Measurements from ENCODE around the gene GRIA1. TPM values are rescaled to one million over a fixed set of nuclear protein-coding genes. Genes with fewer than 3 reads are reported as not detected.
A peak's percentile ranks its signal among the peaks of the same experiment; 100 is the strongest.

Gene GRIA1
- total RNA-seq, 1 experiment from 2014 or later: 0.81 TPM

DNA sequence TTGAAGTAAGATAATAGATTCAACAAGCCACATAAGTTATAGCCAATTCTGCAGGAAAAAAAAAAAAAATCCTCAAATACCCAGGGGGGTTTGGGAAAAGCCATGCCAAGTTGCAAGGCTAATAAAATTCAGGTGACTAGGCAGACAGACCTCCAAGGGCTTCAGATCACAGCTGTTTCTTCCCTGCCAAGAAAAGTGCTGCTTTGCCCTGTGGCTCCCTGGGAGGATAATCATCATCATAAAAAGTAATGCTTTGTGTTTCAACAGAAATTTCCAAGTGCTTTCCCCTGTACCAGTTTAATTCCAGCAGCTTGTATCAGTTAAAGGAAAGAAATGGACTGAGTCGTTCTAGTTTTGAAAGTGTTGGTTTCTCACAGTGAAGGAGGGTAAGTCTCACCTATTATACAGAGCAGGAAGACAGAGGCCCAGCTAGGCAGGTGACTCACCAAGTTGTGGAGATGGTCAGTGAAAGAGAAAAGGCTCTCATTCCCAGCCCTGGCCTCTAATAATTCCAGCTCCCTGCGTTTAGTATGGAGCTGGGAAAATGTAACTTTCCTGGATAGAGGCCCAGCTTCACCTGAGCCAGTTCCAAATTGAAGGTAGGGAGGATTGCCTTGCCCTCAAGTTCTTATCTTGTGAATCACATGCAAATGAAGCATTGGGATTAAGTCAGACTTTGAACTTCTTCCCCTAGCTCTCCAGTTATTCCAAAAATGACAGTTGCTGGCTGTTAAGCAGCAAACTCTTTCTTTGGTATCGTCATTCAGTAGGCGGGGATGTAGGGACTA, 263.4 kb downstream of the GRIA1 start:
- Mint-ChIP-seq H3K4me1 (peaks cover 5% of the 10 kb centered on the region), H3K27ac (no peak overlapping the region), H3K4me3 (no peak overlapping the region), H3K36me3 (no peaks in the 10 kb centered on the region), H3K9me3 (no peaks in the 10 kb centered on the region), H3K27me3 (ENCODE audit: low read depth) (no peaks in the 10 kb centered on the region)
- ChIA-PET POLR2A (interaction anchor here (0.7 kb wide), 1 partner anchor 493 kb away, joined by 6 read pairs; no protein-coding TSS in a partner anchor), CTCF (no interaction called here)
- ATAC-seq (peak; percentile 18; the same call in 1 of the 2 replicates), DNase-seq (ENCODE audit: low spot score) (no peak)
- TF ChIP-seq ZNF219 (CRISPR knock-in tag; IDR thresholded peaks at IDR 0.05; ENCODE audit: borderline replicate concordance) (no peak), NFATC4 (CRISPR knock-in tag; IDR thresholded peaks at IDR 0.05) (no peak), IRF2 (CRISPR knock-in tag; IDR thresholded peaks at IDR 0.05; ENCODE audit: borderline replicate concordance, low read depth) (no peak), MXD4 (CRISPR knock-in tag; IDR thresholded peaks at IDR 0.05; ENCODE audit: borderline replicate concordance) (no peak), ZNF416 (CRISPR knock-in tag; IDR thresholded peaks at IDR 0.05) (no peak), TCF7 (CRISPR knock-in tag; IDR thresholded peaks at IDR 0.05; ENCODE audit: low read depth) (no peak)
- TF ChIP-seq, protein P1, sequence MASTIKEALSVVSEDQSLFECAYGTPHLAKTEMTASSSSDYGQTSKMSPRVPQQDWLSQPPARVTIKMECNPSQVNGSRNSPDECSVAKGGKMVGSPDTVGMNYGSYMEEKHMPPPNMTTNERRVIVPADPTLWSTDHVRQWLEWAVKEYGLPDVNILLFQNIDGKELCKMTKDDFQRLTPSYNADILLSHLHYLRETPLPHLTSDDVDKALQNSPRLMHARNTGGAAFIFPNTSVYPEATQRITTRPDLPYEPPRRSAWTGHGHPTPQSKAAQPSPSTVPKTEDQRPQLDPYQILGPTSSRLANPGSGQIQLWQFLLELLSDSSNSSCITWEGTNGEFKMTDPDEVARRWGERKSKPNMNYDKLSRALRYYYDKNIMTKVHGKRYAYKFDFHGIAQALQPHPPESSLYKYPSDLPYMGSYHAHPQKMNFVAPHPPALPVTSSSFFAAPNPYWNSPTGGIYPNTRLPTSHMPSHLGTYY (CRISPR knock-in tag; IDR thresholded peaks at IDR 0.05): no peak
- TF ChIP-seq, protein P2, sequence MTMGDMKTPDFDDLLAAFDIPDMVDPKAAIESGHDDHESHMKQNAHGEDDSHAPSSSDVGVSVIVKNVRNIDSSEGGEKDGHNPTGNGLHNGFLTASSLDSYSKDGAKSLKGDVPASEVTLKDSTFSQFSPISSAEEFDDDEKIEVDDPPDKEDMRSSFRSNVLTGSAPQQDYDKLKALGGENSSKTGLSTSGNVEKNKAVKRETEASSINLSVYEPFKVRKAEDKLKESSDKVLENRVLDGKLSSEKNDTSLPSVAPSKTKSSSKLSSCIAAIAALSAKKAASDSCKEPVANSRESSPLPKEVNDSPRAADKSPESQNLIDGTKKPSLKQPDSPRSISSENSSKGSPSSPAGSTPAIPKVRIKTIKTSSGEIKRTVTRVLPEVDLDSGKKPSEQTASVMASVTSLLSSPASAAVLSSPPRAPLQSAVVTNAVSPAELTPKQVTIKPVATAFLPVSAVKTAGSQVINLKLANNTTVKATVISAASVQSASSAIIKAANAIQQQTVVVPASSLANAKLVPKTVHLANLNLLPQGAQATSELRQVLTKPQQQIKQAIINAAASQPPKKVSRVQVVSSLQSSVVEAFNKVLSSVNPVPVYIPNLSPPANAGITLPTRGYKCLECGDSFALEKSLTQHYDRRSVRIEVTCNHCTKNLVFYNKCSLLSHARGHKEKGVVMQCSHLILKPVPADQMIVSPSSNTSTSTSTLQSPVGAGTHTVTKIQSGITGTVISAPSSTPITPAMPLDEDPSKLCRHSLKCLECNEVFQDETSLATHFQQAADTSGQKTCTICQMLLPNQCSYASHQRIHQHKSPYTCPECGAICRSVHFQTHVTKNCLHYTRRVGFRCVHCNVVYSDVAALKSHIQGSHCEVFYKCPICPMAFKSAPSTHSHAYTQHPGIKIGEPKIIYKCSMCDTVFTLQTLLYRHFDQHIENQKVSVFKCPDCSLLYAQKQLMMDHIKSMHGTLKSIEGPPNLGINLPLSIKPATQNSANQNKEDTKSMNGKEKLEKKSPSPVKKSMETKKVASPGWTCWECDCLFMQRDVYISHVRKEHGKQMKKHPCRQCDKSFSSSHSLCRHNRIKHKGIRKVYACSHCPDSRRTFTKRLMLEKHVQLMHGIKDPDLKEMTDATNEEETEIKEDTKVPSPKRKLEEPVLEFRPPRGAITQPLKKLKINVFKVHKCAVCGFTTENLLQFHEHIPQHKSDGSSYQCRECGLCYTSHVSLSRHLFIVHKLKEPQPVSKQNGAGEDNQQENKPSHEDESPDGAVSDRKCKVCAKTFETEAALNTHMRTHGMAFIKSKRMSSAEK (CRISPR knock-in tag; IDR thresholded peaks at IDR 0.05; ENCODE audit: borderline replicate concordance): no peak
- TF ChIP-seq, protein P3, sequence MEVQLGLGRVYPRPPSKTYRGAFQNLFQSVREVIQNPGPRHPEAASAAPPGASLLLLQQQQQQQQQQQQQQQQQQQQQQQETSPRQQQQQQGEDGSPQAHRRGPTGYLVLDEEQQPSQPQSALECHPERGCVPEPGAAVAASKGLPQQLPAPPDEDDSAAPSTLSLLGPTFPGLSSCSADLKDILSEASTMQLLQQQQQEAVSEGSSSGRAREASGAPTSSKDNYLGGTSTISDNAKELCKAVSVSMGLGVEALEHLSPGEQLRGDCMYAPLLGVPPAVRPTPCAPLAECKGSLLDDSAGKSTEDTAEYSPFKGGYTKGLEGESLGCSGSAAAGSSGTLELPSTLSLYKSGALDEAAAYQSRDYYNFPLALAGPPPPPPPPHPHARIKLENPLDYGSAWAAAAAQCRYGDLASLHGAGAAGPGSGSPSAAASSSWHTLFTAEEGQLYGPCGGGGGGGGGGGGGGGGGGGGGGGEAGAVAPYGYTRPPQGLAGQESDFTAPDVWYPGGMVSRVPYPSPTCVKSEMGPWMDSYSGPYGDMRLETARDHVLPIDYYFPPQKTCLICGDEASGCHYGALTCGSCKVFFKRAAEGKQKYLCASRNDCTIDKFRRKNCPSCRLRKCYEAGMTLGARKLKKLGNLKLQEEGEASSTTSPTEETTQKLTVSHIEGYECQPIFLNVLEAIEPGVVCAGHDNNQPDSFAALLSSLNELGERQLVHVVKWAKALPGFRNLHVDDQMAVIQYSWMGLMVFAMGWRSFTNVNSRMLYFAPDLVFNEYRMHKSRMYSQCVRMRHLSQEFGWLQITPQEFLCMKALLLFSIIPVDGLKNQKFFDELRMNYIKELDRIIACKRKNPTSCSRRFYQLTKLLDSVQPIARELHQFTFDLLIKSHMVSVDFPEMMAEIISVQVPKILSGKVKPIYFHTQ (CRISPR knock-in tag; IDR thresholded peaks at IDR 0.05): no peak
- TF ChIP-seq, protein P4, sequence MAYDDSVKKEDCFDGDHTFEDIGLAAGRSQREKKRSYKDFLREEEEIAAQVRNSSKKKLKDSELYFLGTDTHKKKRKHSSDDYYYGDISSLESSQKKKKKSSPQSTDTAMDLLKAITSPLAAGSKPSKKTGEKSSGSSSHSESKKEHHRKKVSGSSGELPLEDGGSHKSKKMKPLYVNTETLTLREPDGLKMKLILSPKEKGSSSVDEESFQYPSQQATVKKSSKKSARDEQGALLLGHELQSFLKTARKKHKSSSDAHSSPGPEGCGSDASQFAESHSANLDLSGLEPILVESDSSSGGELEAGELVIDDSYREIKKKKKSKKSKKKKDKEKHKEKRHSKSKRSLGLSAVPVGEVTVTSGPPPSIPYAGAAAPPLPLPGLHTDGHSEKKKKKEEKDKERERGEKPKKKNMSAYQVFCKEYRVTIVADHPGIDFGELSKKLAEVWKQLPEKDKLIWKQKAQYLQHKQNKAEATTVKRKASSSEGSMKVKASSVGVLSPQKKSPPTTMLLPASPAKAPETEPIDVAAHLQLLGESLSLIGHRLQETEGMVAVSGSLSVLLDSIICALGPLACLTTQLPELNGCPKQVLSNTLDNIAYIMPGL (CRISPR knock-in tag; IDR thresholded peaks at IDR 0.05): no peak

DNA sequence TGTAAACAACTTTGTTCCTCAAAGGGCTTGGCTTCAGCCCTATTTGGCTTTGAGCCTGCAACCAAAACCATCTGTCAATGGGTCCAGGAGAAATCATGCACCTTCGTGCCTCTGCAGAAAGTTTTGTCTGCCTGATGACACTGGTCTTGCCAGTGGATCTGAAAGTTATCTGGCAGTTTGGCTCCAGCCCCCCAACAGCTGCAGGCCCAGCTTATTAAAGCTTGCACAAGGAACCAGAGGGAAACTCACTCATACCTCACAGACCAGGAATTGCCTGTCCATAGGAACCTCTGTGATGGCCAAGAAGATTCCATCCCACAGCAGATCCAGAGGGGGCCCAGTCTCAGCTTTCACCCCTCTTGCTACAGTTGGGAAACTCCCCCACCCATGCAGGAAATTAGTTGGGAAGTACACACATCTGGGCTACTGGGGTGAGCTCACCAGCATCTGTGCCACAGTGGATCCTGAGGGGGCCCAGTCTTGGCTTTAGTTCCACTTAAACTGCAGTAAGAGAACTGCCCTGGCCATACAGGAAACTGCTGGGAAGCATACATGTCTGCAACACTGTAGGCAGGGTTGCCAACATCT, 265.5 kb downstream of the GRIA1 start:
- no peak for DNase-seq (ENCODE audit: low spot score)
- Mint-ChIP-seq H3K36me3 (no peaks in the 10 kb centered on the region), H3K27ac (no peak overlapping the region), H3K4me1 (peaks cover 5% of the 10 kb centered on the region), H3K27me3 (ENCODE audit: low read depth) (no peaks in the 10 kb centered on the region), H3K9me3 (peaks cover 6% of the 10 kb centered on the region; the same call in 1 of the 2 replicates), H3K4me3 (no peak overlapping the region)
- POLR2A ChIA-PET: no interaction called here
- CTCF ChIA-PET: interaction anchor here (1.2 to 1.6 kb wide), 5 partner anchors 27 to 266 kb away, joined by 3 to 9 read pairs (median 5); partner anchors contain the start of gene GRIA1
- no peak for TF ChIP-seq GTF2I (CRISPR knock-in tag; conservative IDR thresholded peaks at IDR 0.05)
- no peak for TF ChIP-seq SMAD4 (CRISPR knock-in tag; IDR thresholded peaks at IDR 0.05)
- TF ChIP-seq TP53 (CRISPR knock-in tag; IDR thresholded peaks at IDR 0.05): no peak
- no peak for ATAC-seq

Data from WTC11 (cell line).